NCI-H510A treated with DMSO at 0.1 percent for 48 hours (cell line): ENCODE measurements around the gene SLC16A9.
"Not testable (repeated sequence)": the region's sequence is repeated elsewhere in the genome, so short reads cannot be mapped to it uniquely, and the experiment has no call there.

Experiments used
- DNase-seq: peaks from one replicate; lab custom pipeline; 2025; lab: John Stamatoyannopoulos, UW

SLC16A9 gene, protein sequence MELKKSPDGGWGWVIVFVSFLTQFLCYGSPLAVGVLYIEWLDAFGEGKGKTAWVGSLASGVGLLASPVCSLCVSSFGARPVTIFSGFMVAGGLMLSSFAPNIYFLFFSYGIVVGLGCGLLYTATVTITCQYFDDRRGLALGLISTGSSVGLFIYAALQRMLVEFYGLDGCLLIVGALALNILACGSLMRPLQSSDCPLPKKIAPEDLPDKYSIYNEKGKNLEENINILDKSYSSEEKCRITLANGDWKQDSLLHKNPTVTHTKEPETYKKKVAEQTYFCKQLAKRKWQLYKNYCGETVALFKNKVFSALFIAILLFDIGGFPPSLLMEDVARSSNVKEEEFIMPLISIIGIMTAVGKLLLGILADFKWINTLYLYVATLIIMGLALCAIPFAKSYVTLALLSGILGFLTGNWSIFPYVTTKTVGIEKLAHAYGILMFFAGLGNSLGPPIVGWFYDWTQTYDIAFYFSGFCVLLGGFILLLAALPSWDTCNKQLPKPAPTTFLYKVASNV

GRCh38 chr10:59709395-59710125 is at the start of gene SLC16A9:
SLC16A9 (minus strand) TSS chr10:59709850; CDS start chr10:59684291, 25,559 bp downstream.
- peak; percentile 40 for DNase-seq

DNA sequence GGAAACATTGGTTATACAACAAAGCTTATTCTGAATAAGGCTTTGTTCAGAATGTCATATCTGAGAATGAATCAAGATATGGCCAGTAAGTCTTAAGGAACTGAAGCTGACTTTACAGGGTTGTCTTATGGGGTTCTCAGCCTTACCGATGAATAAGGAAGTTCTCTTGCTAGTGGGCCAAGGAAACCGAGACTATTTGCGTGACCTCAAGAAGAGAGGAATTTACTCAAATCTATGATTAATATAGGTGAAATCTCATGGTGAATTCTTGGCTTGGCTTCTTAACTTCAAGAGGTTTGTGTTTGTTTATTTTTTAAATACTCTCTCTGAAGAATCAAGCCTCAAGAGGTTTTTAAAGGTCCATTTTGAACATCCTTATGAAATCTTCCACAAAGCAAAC is 48.3 kb upstream of the SLC16A9 start:
- no peak for DNase-seq

GRCh38 chr10:59754951-59755350 is 45.3 kb upstream of the SLC16A9 start:
- no peak for DNase-seq

GRCh38 chr10:59753267-59753666 is 43.6 kb upstream of the SLC16A9 start, which contains the start of gene MRLN:
MRLN (minus strand) TSS chr10:59753455.
- DNase-seq: no peak

GRCh38 chr10:59752278-59752940 is 42.8 kb upstream of the SLC16A9 start:
- no peak for DNase-seq

GRCh38 chr10:59750155-59750945 is 40.7 kb upstream of the SLC16A9 start:
- DNase-seq: no peak

GRCh38 chr10:59748834-59749233 is 39.2 kb upstream of the SLC16A9 start:
- no peak for DNase-seq

DNA sequence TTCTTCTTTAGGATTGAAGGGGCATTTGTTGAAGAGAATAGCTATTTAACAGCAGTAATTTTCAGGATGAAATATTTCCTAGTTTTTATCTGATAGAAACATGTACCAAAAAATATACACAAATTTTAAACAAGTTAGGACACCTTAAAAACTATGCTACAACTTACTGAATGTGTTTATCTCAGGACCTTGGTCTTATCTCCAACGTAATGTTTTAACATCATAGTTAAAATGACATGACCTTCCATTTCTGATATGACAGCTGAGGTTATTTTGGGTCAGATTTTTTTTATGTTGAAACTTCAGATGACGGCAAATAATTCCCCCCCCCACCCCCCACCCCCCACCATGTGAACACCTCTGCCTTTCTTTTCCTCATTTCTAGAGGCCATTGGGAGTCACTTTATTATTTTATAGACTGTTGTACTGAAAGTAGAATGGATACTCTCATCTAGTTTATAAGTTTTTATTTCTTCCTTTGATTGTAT is 35.6 kb upstream of the SLC16A9 start:
- no peak for DNase-seq

DNA sequence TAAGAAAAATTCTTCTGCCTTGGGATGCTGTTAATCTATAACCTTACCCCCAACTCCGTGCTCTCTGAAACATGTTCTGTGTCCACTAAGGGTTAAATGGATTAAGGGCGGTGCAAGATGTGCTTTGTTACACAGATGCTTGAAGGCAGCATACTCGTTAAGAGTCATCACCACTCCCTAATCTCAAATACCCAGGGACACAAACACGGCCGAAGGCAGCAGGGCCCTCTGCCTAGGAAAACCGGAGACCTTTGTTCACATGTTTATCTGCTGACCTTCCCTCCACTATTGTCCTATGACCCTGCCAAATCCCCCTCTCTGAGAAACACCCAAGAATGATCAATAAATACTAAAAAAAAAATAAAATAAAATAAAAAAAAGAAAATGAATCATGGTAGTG is 35.1 kb upstream of the SLC16A9 start:
- DNase-seq: not testable (repeated sequence)

DNA sequence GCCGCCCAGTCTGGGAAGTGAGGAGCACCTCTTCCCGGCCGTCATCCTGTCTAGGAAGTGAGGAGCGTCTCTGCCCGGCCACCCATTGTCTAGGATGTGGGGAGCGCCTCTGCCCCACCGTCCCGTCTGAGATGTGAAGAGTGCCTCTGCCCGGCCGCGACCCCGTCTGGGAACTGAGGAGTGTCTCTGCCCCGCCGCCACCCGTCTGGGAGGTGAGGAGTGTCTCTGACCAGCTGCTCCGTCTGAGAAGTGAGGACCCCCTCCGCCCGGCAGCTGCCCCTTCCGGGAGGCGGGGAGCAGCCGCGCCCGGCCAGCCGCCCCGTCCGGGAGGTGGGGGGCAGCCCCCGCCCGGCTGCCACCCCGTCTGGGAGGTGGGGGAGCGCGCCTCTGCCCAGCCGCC is 34.5 kb upstream of the SLC16A9 start:
- not testable (repeated sequence) for DNase-seq

- no peak for DNase-seq
Observed at GRCh38 chr10:59741583-59741982, 31.9 kb upstream of the SLC16A9 start.

DNA sequence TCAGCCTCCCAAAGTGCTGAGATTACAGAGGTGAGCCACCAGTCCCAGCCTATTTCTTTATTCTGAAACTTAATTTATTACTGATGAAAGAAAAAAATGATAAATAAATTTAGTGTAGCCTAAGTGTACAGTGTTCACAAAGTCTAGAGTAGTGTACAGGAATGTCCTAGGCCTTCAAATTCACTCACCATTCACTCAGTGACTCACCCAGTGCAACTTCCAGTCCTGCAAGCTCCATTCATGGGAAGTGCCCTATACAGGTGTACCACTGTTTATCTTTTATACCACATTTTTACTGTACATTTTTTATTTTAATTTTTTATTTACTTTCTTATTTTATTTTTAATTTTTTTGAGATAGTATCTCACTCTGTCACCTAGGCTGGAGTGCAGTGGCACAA is 31.4 kb upstream of the SLC16A9 start:
- DNase-seq: no peak

DNA sequence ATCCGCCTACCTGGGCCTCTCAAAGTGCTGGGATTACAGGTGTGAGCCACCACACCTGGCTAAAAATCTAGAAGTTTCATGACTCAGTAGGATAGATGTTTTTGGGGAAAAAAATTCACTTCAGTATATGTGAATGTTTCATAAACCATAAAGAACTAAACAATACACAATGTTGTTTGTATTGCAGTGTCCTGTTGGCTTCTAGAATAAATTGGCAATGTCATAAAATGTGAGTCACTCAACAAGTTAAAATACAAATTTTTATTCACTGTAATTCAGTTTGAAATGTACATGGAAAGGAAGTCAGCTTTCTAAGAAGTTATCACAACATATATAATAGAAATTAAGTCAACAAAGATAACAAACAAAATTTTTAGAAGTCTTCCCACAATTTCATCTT is 27.1 kb upstream of the SLC16A9 start:
- no peak for DNase-seq

- no peak for DNase-seq
Observed at GRCh38 chr10:59735296-59735695, 25.6 kb upstream of the SLC16A9 start.

DNA sequence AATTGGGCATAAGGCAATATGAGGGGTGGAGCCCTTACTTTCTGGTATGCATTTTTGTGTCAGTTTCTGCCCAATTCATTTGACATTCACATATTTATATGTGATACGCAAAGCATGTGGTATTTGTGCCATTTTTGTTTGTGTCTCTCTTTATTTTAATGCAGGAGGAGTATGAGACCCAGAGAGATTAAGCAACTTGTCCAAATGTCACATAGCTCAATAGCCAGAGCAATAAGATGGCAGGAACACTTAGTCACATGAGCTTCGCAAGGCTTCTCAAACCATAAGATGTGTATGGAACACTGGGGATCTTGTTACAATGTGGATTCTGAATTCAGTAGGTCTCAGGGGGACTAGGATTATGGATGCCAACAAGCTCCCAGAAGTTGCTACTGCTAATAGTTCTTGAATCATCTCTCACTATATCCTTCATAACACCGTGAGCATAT is 24.4 kb upstream of the SLC16A9 start:
- no peak for DNase-seq

- not testable (repeated sequence) for DNase-seq
Observed at GRCh38 chr10:59733321-59734013, 23.8 kb upstream of the SLC16A9 start.

- DNase-seq: not testable (repeated sequence)
Observed at GRCh38 chr10:59732849-59733248, 23.2 kb upstream of the SLC16A9 start.

DNA sequence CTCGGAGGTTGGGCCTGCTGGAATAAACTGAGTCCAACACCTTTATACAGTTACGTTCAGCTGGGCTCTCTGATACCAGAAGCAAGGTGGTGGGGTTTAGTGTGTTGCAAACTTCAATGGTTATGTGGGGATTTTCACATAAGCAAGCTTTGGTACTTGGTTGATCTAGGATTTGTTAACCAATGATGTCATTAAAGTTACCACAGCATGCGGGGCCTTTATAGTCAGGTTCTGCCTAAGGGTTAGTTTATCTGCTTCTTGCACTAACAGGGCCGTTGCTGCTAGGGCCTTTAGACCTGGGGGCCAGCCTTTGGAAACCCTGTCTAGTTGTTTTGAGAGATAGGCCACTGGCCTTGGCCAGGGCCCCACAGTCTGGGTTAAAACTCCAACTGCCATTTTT is 19.5 kb upstream of the SLC16A9 start:
- DNase-seq: not testable (repeated sequence)

DNA sequence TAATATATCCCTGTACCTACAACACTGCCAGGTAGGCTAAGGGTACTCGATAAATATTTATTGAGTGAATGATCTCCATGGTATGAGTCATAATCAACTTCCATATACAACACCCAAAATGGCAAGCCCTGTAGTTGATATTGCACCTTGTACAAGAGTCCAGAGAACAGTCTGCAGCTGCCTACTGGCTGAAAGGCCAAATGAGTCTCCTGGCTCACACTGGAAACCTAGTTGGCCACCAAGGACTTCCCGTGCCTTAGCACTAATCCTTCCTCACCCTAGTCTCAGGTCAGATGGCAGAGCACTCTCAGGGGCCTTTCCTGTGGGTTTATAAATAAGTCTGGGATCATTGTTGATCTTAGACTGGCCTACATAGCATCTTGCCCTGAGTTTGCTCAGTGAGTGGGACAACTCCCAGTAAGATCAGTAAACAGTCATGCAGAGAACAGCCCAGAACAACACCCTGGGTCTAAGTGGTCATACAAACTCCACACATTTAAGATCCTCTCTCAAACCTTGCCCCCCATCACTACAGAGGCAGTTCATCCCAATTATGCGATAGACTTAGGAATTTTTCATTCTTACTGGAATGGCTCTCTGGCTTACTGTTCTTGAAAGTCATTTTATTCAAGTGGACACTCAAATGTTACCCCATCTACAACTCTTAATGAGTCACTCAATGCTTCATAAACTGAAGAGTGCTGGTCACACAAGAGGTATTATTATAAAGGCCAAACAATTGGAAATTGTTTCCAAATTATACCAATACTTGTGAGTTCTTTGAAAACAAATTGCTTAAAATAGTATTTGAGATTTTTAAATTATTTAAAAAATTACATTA is 14.7 kb upstream of the SLC16A9 start:
- DNase-seq: no peak

- DNase-seq: no peak
Observed at GRCh38 chr10:59720377-59720776, 10.7 kb upstream of the SLC16A9 start.
